Astrocyte (in vitro differentiated cells and primary cell): Measurements from ENCODE around the gene IMMP2L.
"Not testable (repeated sequence)": the region's sequence is repeated elsewhere in the genome, so short reads cannot be mapped to it uniquely, and the experiment has no call there.

Experiments
- CTCF ChIP-seq: IDR thresholded peaks from 2 replicates; pipeline ENCODE4 v1.5.1; 2011; ENCODE audit warnings: low read depth, mild to moderate bottlenecking, inconsistent platforms, low read length, moderate library complexity; ENCODE audit not compliant: insufficient read depth
- EZH2 ChIP-seq: IDR thresholded peaks from 2 replicates; pipeline ENCODE4 v1.6.1; 2012; ENCODE audit warnings: mild to moderate bottlenecking, low read length, inconsistent platforms; ENCODE audit not compliant: insufficient read depth

DNA sequence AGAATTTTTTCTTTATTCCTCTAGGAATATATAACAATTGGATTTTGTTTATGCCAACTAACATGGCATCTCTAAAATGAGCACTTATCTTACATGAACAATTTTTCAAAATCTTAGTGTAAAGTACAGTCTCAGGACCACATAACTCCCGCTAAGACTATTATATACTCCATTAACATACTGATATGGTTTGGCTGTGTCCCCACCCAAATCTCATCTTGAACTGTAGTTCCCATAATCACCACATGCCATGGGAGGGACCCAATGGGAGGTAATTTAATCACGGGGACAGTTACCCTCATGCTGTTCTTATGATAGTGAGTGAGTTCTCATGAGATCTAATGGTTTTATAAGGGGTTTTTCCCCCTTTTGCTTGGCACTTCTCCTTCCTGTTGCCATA is 291.5 kb downstream of the IMMP2L start:
- not testable (repeated sequence) for TF ChIP-seq EZH2, CTCF
